GM12891 (cell line): ENCODE data around the gene SUN5.

Experiments used
- DNase-seq: peaks from one replicate; pipeline ENCODE4 v3.0.0; 2011; ENCODE audit warnings: low spot score; ENCODE audit not compliant: insufficient read length
- FAIRE-seq: peaks from 2 replicates; lab custom pipeline; 2011; peaks lifted over from hg19 to GRCh38; lab: Jason Lieb, UNC
- PAX5 ChIP-seq: IDR thresholded peaks from 2 replicates; pipeline ENCODE4 v1.6.1; 2011; ENCODE audit warnings: low read length, moderate library complexity, mild to moderate bottlenecking; ENCODE audit not compliant: insufficient read depth, severe bottlenecking
- POLR2A ChIP-seq: IDR thresholded peaks from 2 replicates; pipeline ENCODE4 v1.6.1; 2011; ENCODE audit warnings: low read depth, low read length, control low read depth
- POLR2AphosphoS5 ChIP-seq: IDR thresholded peaks from 2 replicates; pipeline ENCODE4 v1.6.1; 2011; ENCODE audit warnings: low read depth, low read length, control low read depth
- POU2F2 ChIP-seq: IDR thresholded peaks from 2 replicates; pipeline ENCODE4 v1.6.1; 2011; ENCODE audit warnings: low read depth, mild to moderate bottlenecking, control low read depth, low read length, moderate library complexity
- SPI1 ChIP-seq: IDR thresholded peaks from 2 replicates; pipeline ENCODE4 v1.6.1; 2011; ENCODE audit warnings: low read depth, low read length, control low read depth
- TAF1 ChIP-seq: IDR thresholded peaks from 2 replicates; pipeline ENCODE4 v1.6.1; 2011; ENCODE audit warnings: low read depth, low read length, control low read depth

SUN5 gene

GRCh38 chr20:32973077-32973717 lies 31.0 kb downstream of the SUN5 start:
- TF ChIP-seq POU2F2 (no peak), POLR2A (no peak), SPI1 (no peak), TAF1 (no peak), POLR2AphosphoS5 (no peak), PAX5 (no peak)
- FAIRE-seq = peak; percentile 28
- DNase-seq = no peak

GRCh38 chr20:32972181-32973076 lies 31.8 kb downstream of the SUN5 start:
- TF ChIP-seq TAF1 (no peak), POLR2A (peak; percentile 45; the same call in 1 of the 2 replicates), SPI1 (peak; percentile 93), POLR2AphosphoS5 (peak; percentile 29; the same call in 1 of the 2 replicates)
- peak; percentile 73 for DNase-seq
- FAIRE-seq = peak; percentile 79

GRCh38 chr20:32971703-32972161 lies 32.5 kb downstream of the SUN5 start:
- FAIRE-seq (peak; percentile 20), DNase-seq (no peak)
- TF ChIP-seq PAX5 (no peak), SPI1 (no peak), POLR2A (no peak), POLR2AphosphoS5 (no peak), TAF1 (no peak), POU2F2 (no peak)

GRCh38 chr20:32970973-32971300 lies 33.3 kb downstream of the SUN5 start:
- DNase-seq = no peak
- no peak for TF ChIP-seq PAX5
- FAIRE-seq = peak; percentile 13

GRCh38 chr20:32970115-32970972 lies 33.9 kb downstream of the SUN5 start:
- TF ChIP-seq POLR2AphosphoS5 (no peak), TAF1 (no peak), POLR2A (no peak), POU2F2 (no peak)
- DNase-seq = no peak
- no peak for FAIRE-seq

GRCh38 chr20:32969356-32970114 lies 34.7 kb downstream of the SUN5 start:
- no peak for TF ChIP-seq POLR2A
- TF ChIP-seq POU2F2 = no peak
- TF ChIP-seq PAX5 = no peak
- TF ChIP-seq SPI1 = no peak
- TF ChIP-seq POLR2AphosphoS5 = no peak
- TF ChIP-seq TAF1 = no peak
- FAIRE-seq = no peak
- DNase-seq = no peak

GRCh38 chr20:32968478-32969241 lies 35.6 kb downstream of the SUN5 start:
- no peak for TF ChIP-seq SPI1
- no peak for TF ChIP-seq PAX5
- TF ChIP-seq POLR2A = no peak
- no peak for TF ChIP-seq POLR2AphosphoS5
- TF ChIP-seq POU2F2 = no peak
- TF ChIP-seq TAF1 = no peak
- DNase-seq (no peak), FAIRE-seq (no peak)

- TF ChIP-seq POLR2AphosphoS5 = no peak
- no peak for TF ChIP-seq SPI1
- no peak for TF ChIP-seq TAF1
- FAIRE-seq = no peak
- no peak for DNase-seq
Measured at GRCh38 chr20:32967961-32968457, 36.2 kb downstream of the SUN5 start.
